NCI-H748 treated with DMSO at 0.1 percent for 48 hours (cell line): ENCODE results near the gene LACTBL1.

Experiments
- DNase-seq: peaks from one replicate; lab custom pipeline; 2025; lab: John Stamatoyannopoulos, UW

LACTBL1 gene

DNA sequence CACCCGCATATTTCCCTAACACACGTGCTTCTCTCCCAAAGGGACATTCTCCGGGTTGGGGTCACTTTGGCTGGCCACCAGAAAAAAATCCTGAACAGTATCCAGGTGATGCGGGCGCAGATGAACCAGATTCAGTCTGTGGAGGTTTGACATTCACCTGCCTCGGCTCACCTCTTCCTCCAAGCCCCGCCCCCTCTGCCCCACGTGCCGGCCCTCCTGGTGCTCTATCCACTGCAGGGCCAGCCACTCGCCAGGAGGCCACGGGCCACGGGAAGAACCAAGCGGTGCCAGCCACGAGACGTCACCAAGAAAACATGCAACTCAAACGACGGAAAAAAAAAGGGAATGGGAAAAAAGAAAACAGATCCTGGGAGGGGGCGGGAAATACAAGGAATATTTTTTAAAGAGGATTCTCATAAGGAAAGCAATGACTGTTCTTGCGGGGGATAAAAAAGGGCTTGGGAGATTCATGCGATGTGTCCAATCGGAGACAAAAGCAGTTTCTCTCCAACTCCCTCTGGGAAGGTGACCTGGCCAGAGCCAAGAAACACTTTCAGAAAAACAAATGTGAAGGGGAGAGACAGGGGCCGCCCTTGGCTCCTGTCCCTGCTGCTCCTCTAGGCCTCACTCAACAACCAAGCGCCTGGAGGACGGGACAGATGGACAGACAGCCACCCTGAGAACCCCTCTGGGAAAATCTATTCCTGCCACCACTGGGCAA, 59.1 kb downstream of the LACTBL1 start:
- no peak for DNase-seq

- DNase-seq, result no peak
Observed at GRCh38 chr1:22912311-22912710, 60.4 kb downstream of the LACTBL1 start.

GRCh38 chr1:22910986-22911651, 61.5 kb downstream of the LACTBL1 start:
- DNase-seq, result no peak

DNA sequence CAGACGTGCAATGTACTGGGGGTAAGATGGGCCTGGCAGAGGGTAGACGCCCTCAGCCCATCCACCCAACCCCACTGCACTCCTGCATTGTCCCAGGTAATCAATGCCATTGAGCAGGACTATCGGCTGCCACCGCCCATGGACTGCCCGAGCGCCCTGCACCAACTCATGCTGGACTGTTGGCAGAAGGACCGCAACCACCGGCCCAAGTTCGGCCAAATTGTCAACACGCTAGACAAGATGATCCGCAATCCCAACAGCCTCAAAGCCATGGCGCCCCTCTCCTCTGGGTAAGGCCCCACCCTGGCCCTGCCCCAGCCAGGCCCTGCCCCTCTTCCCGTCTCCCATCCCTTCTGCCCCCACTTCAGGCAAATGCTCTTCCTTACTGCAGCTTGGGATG, 62.4 kb downstream of the LACTBL1 start:
- no peak for DNase-seq

DNA sequence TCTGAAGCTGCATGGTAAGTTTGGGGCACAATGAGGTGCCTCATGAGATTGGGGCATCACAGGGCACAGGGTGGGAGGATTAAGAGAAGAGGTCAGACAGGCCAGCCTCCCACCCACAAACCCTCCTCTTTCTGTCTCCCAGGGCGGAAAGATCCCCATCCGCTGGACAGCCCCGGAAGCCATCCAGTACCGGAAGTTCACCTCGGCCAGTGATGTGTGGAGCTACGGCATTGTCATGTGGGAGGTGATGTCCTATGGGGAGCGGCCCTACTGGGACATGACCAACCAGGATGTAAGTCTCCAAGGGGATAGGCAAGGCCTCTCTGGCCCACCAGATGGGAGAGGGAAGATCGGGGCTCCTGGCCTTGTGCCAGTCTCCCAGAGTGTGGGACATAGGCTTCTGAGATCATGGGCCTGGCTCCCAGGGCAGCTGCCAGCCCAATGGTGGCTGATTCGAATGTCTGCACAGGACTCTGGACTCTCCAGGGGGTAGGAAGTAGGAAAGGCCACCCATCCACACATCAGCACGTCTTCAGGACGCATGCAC, 63.7 kb downstream of the LACTBL1 start:
- no peak for DNase-seq

GRCh38 chr1:22907528-22907927, 65.1 kb downstream of the LACTBL1 start:
- no peak for DNase-seq

DNA sequence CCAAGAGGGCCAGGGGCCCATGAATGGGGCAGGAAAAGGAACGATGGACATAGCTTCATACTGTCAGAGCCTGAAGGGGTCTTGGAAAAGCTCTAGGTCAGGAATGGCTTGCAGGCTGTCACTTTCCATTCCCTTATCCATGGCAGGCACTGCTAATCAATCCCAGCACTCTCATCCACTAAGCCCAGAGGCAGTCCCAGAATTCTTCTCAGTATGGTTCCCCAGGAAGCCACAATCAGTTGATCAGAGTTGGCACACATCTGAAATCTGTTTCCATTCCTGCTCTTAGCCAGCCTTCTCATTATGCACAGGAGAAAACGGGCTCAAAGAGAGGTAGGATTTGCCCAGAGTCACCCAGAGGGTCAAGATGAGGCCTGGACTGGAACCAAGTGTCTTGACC, 65.7 kb downstream of the LACTBL1 start:
- DNase-seq, result no peak

DNA sequence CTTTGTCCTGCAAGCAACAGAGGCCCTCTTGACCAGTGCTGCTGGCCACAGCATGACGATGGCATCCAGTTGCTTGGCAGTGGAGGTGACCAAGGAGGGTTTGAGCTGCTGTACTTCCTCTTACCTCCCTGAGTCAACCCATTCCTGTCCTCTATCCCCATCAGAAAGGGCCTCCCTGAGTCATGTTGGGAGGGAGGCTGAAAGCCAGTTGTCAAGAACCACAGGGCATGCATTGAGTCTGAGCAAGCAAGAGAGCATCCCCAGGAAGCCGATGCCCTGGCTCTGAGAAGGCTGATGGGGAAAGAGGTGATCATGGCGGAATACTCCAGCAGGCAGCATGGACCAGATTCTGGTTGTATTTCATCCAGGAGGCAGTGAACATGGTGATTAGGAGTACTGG, 69.6 kb downstream of the LACTBL1 start:
- DNase-seq, result no peak
